Gastroesophageal sphincter (tissue), 4 donors: ENCODE measurements around the gene RAD51B. TPM values are rescaled to one million over a fixed set of nuclear protein-coding genes. Genes with fewer than 3 reads are reported as not detected.

Experiments
- ATAC-seq: fragments of 150-250 bp; one replicate; pipeline ENCODE4 v1.9.1; 2016; ENCODE audit warnings: mild to moderate bottlenecking, moderate library complexity
- H3K27ac ChIP-seq, 4 donors: fragments of 200-600 bp; sonication (generic) in 3 of 4; 1 replicate in 3 of 4; 2 replicates in 1 of 4; pipeline ENCODE4 v1.5.1; 2016 to 2019
- H3K27me3 ChIP-seq: fragments of 200-600 bp; sonication (generic); one replicate; pipeline ENCODE4 v1.5.1; 2019
- H3K36me3 ChIP-seq, 2 donors: fragments of 200-600 bp; sonication (generic); one replicate each; pipeline ENCODE4 v1.5.1; 2019; ENCODE audit warnings: control low read depth in 1 of 2
- H3K4me1 ChIP-seq, 3 donors: fragments of 200-600 bp; sonication (generic); 1 replicate in 2 of 3; 2 replicates in 1 of 3; pipeline ENCODE4 v1.5.1; 2016 to 2019; ENCODE audit warnings: control low read depth in 2 of 3
- H3K4me3 ChIP-seq, 2 donors: fragments of 200-600 bp; sonication (generic); one replicate each; pipeline ENCODE4 v1.5.1; 2019; ENCODE audit warnings: mild to moderate bottlenecking in 1 of 2, moderate library complexity in 1 of 2
- H3K9me3 ChIP-seq, 3 donors: fragments of 200-600 bp; sonication (generic); one replicate each; pipeline ENCODE4 v1.5.1; 2017 to 2019; ENCODE audit warnings: control low read depth in 2 of 3
- EP300 ChIP-seq: sonication (generic); formaldehyde crosslinking; IDR thresholded peaks from one replicate; pipeline ENCODE4 v1.6.1; 2017; ENCODE audit warnings: antibody characterized with exemption, mild to moderate bottlenecking
- POLR2A ChIP-seq, 2 donors: fragments of 450-650 bp; IDR thresholded peaks; one replicate each; pipeline ENCODE4 v1.6.1; 2017; ENCODE audit warnings: antibody characterized with exemption in 2 of 2, mild to moderate bottlenecking in 2 of 2, moderate library complexity in 1 of 2
- POLR2AphosphoS5 ChIP-seq: sonication (generic); formaldehyde crosslinking; IDR thresholded peaks from one replicate; pipeline ENCODE4 v1.6.1; 2017; ENCODE audit warnings: antibody characterized with exemption
- WGBS, 2 donors: methylation state at CpG; one replicate each; pipeline ENCODE4 v1.1.5; 2018; ENCODE audit warnings: low coverage in 1 of 2; 5-methylcytosine and 5-hydroxymethylcytosine counted together
- total RNA-seq, 4 donors: library from RNA; depleted of rRNA; stranded (reverse); fragments of >200 nt; gene quantifications; one replicate each; pipeline ENCODE4 v1.1.0, GENCODE V29; 2016
- TF ChIP-seq, protein P1 (sequence below), 4 experiments: fragments of 200-600 bp in 2 of 4; fragments of 450-650 bp in 2 of 4; sonication (generic) in 1 of 4; IDR thresholded peaks; one replicate each; pipeline ENCODE4 v1.5.1; 2017 to 2019; ENCODE audit warnings: antibody characterized with exemption in 4 of 4, mild to moderate bottlenecking in 2 of 4, moderate library complexity in 2 of 4

RAD51B gene
- total RNA-seq, 4 donors from 2014 or later = 5.1 to 7.0 (median 6.0) TPM

DNA sequence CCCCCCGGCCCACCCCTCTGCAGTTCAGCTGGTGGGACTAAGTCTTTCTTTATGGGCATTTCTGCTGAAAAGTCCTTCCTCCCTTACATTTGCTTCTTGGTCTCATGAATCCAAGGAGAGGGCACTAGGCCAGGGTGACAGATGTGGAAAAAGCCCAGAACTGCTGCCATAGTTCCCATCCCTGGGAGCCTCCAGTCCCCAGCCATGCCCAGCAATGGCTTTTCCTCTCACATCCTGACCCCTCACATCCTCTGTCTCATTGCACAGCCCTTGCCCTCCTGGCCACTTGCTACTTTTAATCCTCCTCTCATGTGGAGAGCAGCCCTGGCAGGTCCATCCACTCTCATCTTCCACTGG, 850.8 kb downstream of the RAD51B start:
- TF ChIP-seq, protein P1, sequence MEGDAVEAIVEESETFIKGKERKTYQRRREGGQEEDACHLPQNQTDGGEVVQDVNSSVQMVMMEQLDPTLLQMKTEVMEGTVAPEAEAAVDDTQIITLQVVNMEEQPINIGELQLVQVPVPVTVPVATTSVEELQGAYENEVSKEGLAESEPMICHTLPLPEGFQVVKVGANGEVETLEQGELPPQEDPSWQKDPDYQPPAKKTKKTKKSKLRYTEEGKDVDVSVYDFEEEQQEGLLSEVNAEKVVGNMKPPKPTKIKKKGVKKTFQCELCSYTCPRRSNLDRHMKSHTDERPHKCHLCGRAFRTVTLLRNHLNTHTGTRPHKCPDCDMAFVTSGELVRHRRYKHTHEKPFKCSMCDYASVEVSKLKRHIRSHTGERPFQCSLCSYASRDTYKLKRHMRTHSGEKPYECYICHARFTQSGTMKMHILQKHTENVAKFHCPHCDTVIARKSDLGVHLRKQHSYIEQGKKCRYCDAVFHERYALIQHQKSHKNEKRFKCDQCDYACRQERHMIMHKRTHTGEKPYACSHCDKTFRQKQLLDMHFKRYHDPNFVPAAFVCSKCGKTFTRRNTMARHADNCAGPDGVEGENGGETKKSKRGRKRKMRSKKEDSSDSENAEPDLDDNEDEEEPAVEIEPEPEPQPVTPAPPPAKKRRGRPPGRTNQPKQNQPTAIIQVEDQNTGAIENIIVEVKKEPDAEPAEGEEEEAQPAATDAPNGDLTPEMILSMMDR (IDR thresholded peaks at IDR 0.05) = no peak
- TF ChIP-seq EP300 (no peak), POLR2A (IDR thresholded peaks at IDR 0.05) (no peak), POLR2AphosphoS5 (no peak)
- Histone ChIP-seq H3K4me1 (peaks cover 43 to 78% (median 70%) of the 10 kb centered on the region in 3 donors), H3K36me3 (no peaks in the 10 kb centered on the region), H3K27me3 (no peaks in the 10 kb centered on the region), H3K9me3 (no peaks in the 10 kb centered on the region), H3K27ac (peak overlapping the region; percentile 88 to 95 (median 90)), H3K4me3 (no peak overlapping the region)
- ATAC-seq = no peak
- no CpG with 5 or more reads among the region's 1 CpG for WGBS, 2 donors

DNA sequence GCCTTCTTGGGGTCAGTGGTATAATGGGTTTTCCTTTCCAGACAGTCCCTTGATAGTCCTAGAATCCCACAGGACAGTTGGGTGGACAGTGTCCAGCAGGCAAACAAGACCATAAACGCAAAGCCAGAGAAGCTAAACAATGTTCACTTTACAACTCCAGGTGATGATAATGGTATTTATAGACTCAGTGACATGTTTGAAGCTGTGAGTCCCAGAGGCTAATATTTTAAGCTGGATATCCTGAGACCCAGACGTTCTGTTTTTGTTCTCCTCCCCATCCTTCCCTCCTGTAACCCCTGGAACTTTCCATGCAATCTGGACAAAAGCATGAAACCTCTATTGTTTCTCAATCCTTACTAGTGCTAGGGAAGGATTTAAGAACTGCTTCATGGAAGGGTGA, 852.3 kb downstream of the RAD51B start:
- Histone ChIP-seq H3K27me3 (no peaks in the 10 kb centered on the region), H3K36me3 (no peaks in the 10 kb centered on the region), H3K4me3 (no peak overlapping the region), H3K9me3 (no peaks in the 10 kb centered on the region), H3K4me1 (peaks cover 31 to 62% (median 55%) of the 10 kb centered on the region in 3 donors), H3K27ac (peak overlapping the region; percentile 88 to 95 (median 90))
- peak; percentile 71 for ATAC-seq
- WGBS, 2 donors = 4 to 33% methylated on average over 1 to 2 of the region's 2 CpGs
- TF ChIP-seq POLR2A (IDR thresholded peaks at IDR 0.05) = no peak
- peak; percentile 15 for TF ChIP-seq POLR2AphosphoS5

DNA sequence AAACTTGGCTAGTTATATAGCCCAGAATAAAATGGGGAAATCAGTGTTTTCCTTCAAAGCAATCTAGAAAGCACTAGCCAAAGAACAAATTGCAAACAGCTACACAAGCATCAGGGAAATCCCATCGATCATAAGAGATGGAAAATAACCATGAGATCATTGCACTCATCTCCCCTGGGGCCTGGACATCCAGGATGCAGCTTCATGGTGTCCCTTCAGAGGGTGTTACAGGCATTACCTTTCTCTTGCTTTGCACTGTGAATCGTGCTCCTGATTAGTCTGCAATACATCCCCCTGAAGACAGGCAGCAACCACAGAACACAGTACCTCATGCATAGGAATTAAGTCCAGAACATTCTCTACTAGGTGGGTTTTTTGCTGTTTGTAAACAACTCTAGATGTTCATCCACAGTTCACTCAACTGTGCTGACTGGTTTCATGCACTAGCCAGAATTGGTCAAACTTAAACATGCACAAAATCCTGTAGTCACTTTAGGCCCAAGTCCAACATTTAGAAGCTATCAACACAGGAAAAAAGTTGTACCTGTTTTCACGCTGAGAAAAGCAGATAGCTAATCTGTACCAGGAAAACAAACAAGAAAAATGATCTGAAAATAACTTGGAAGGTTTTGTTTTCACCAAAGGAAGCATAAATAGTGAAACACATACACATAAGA, 853.2 kb downstream of the RAD51B start:
- H3K4me1 ChIP-seq = peaks cover 28 to 54% (median 53%) of the 10 kb centered on the region in 3 donors
- H3K9me3 ChIP-seq = no peaks in the 10 kb centered on the region

DNA sequence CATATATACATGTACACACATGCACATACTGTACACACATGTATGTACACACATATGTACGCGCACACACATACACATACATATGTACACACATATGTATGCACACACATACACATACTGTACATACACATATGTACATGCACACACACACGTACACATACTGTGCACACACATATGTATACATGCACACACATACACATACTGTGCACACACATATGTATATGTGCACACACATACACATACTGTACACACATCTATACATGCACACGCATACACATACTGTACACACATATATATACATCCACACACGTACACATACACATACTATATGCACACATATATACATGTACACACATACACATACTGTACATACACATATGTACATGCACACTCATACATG, 853.9 kb downstream of the RAD51B start:
- 48 to 80% methylated on average over 5 of the region's 5 CpGs for WGBS, 2 donors
- peaks cover 22 to 47% (median 46%) of the 10 kb centered on the region in 3 donors for H3K4me1 ChIP-seq
- ATAC-seq = no peak
- no peak overlapping the region for H3K27ac ChIP-seq
- no peaks in the 10 kb centered on the region for H3K9me3 ChIP-seq
- H3K27me3 ChIP-seq = no peaks in the 10 kb centered on the region
- TF ChIP-seq, protein P1 (IDR thresholded peaks at IDR 0.05) = no peak
- no peak for TF ChIP-seq POLR2A (IDR thresholded peaks at IDR 0.05)
- TF ChIP-seq POLR2AphosphoS5 = no peak
- TF ChIP-seq EP300 = no peak
- H3K36me3 ChIP-seq = no peaks in the 10 kb centered on the region
- H3K4me3 ChIP-seq = no peak overlapping the region

More for the DNA sequence above, 853.2 kb downstream of the RAD51B start:
- H3K27ac ChIP-seq = peak overlapping the region; percentile 88 to 95 (median 90)
- no peak overlapping the region for H3K4me3 ChIP-seq
- H3K36me3 ChIP-seq = no peaks in the 10 kb centered on the region
- WGBS, 2 donors = 23 to 28% methylated on average over 2 to 3 of the region's 3 CpGs
- TF ChIP-seq, protein P1 (IDR thresholded peaks at IDR 0.05) = peak in 2 of 4 experiments; percentile 14 to 21
- TF ChIP-seq POLR2AphosphoS5 (no peak), POLR2A (IDR thresholded peaks at IDR 0.05) (no peak)
- no peaks in the 10 kb centered on the region for H3K27me3 ChIP-seq
- peak; percentile 34 for ATAC-seq

DNA sequence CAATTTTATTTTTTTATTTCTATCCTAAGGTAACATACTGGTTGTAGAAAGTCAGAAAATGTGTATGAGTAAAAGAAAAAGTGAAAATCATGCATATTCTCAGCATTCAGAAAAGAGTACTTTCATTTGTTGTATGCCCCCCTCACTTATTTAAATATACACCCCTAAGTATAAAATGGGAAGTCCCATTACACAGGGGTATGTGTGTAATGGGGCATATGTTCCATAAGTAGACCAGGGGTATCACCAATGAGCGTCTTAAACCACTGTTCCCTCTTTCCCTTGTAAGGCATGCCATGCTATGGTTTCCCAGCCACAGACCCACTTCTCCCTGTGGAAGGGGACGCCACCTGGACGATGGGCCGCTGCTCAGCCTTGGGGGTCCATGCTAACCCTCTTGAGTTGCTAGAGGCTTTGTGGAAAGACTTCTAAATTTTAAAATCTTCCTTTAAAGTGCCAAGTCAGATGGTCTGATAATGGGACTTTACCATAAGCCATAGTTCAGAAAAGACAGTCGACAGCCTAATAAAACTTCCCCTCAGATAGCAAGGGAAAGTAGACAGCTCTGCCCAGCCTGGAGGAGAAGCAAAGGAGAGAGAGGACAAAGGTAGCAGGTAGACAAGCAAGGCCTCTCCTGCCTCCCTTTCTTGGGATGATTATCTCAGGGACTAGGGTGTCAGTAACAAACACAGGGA, 855.1 kb downstream of the RAD51B start:
- Histone ChIP-seq H3K4me3 (no peak overlapping the region), H3K4me1 (peaks cover 18 to 35% (median 34%) of the 10 kb centered on the region in 3 donors), H3K27ac (peak overlapping the region in 3 of 4 donors; percentile 35 to 61 (median 55)), H3K27me3 (no peaks in the 10 kb centered on the region), H3K36me3 (no peaks in the 10 kb centered on the region), H3K9me3 (no peaks in the 10 kb centered on the region)
- WGBS, 2 donors = 100% methylated on average over 1 of the region's 5 CpGs
- TF ChIP-seq, protein P1 (IDR thresholded peaks at IDR 0.05) = no peak
- TF ChIP-seq EP300 (no peak), POLR2AphosphoS5 (no peak), POLR2A (IDR thresholded peaks at IDR 0.05) (no peak)
- no peak for ATAC-seq
